Hippocampal formation (tissue), 2 donors: ENCODE data around the gene GABRA5.
"Not testable (repeated sequence)": the region's sequence is repeated elsewhere in the genome, so short reads cannot be mapped to it uniquely, and the experiment has no call there.

Experiments used
- DNase-seq, 2 donors: peaks; one replicate each; lab custom pipeline; 2025; lab: John Stamatoyannopoulos, UW

GABRA5 gene

GRCh38 chr15:26877831-26878230 lies 11.0 kb downstream of the GABRA5 start:
- DNase-seq = no peak

- DNase-seq = no peak
Observed at GRCh38 chr15:26879706-26880105, 12.8 kb downstream of the GABRA5 start.

DNA sequence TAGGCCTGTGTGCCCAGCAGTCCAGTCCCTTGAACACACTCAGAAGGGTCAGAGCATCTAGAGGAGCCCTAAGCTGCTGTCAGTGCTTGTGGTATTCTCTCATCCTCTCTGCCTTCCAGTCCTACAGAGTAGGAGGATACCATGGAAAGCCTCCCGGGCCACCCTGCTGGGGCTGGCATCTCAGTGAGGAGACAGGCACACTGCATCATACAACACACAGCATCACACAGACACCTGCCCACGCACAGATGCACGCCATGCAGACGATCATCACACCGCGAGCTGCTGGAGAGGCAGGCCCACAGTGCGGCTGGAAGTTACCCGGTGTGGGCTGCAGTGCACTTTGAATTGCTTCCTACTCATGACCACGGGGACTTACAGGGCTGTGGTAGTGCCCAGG lies 15.2 kb downstream of the GABRA5 start:
- DNase-seq = peak in 1 of 2 donors; percentile 36

DNA sequence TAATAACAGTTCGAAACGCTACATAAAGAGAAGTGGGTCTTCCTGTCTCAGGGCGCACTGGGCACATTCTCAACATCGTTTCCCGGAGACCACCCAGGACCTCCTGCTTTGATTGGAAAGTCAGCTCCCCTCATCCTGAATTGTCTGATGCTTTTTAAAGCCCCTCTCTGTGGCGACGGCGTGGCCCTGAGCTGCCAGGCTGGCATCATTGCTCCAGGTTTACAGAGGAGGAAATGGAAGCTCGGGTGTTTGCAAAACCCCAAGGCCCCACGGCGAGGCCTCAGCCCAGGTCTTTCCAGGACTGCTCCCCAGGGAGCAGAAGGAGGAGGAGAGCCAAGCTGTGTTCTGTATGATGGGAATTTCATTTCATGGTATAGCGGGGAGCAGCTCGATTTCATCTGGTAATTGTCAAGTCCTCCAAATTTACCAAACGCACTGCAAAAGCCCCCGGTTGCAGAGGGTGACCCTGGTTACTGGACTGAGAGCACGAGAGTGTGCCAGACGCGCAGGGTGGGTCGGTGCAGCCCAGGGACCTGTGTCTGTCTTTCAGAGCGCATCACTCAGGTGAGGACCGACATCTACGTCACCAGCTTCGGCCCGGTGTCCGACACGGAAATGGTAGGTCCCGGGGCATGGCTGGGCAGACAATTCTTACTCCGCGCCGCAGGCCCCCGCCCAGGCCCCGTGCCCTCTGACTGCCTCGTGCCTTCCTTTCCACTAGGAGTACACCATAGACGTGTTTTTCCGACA lies 15.9 kb downstream of the GABRA5 start:
- DNase-seq = no peak

GRCh38 chr15:26883466-26883865 lies 16.6 kb downstream of the GABRA5 start:
- no peak for DNase-seq

GRCh38 chr15:26886566-26886965 lies 19.7 kb downstream of the GABRA5 start:
- DNase-seq = peak in 1 of 2 donors; percentile 29

DNA sequence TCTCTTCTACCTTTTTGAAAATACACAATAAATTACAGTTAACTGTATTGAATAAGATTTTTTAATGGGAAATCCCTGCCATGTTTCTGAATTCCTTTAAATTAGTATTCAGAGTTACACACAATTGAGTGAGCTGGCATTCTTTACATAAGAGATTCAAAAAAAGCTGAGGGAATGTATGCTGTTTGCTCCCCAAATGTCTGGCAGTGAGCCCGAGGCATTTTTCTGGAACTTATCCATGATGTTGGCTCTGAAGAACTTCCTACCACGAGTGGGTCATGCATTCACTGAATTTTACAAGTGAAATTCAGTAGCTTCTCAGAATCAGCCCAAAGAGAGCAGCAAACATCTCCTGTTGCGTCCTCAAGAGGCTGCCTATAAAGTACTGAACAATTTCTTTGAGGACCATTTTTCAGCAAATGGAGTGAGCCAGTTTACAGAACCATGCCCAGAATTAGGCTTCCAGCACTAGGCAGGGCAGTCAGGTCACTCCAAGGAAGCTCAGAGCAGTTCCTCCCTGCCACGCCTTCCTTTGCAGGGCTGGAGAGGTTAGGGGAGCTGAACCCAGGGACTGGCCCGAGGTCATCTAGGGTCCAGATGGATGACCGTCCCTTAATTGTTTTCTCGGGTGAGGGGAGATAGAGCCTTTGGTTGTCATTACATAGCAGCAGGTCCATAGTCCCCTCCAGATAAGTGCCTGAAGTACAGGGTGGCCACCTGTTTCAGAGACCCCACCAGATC lies 21.2 kb downstream of the GABRA5 start:
- no peak for DNase-seq

GRCh38 chr15:26888761-26889160 lies 21.9 kb downstream of the GABRA5 start:
- no peak for DNase-seq

GRCh38 chr15:26889298-26889898 lies 22.5 kb downstream of the GABRA5 start:
- DNase-seq = peak; percentile 49 to 73

DNA sequence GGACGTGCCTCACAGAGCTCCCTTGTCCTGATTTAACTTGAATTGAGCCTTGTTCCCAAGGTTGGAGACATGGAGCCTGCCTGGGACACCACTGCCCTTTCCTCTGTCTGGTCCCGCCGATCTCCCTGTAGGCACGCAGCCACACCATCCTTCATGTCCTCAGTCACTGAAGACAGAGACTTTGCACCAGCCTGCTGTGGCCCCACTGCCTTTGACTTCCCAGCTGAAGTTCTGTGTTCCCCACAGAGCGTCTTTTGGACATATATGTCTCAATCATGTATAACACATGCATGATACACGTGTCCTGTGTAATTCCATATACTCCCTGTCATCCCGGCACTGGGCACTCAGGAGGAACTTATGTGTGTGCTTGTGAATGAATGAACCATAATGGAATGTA lies 23.6 kb downstream of the GABRA5 start:
- DNase-seq = no peak

GRCh38 chr15:26890988-26891387 lies 24.1 kb downstream of the GABRA5 start:
- DNase-seq = no peak

DNA sequence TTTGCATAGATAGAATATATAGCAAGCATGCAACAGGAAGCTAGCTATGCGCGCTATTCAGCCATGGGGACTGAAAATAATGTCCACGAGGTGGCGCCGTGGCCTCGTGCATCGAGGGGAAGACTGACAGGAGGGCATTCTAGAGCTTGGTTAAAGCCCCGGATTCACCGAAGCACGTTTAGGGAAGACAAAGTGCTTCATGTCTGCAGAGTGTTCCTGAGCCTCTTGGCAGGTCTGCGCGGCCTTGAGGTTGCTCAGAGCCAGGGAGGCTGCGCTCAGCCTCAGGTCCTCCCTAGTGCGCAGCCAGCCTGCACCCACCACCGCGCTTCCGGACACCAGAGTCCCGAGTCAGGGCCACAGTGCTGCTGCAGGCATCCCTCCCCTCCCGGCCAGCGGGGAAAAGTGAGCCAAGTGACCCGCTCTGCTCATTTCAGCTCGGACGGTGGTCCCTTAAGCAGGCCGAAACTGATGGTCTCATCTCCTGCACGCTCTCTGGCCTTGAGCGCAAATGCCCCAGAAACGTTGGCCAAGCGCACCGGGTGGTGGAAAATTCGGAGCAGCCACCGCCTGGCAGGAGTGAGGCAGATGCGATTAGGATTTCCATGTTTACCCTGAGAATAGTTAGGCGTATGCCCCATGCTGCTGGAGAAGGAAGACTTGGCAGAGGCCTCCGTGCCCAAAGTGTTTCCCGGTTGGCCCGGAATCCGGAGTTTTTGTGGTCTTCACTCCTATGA lies 24.8 kb downstream of the GABRA5 start:
- peak; percentile 55 to 72 for DNase-seq

GRCh38 chr15:26892182-26892518 lies 25.3 kb downstream of the GABRA5 start:
- no peak for DNase-seq

DNA sequence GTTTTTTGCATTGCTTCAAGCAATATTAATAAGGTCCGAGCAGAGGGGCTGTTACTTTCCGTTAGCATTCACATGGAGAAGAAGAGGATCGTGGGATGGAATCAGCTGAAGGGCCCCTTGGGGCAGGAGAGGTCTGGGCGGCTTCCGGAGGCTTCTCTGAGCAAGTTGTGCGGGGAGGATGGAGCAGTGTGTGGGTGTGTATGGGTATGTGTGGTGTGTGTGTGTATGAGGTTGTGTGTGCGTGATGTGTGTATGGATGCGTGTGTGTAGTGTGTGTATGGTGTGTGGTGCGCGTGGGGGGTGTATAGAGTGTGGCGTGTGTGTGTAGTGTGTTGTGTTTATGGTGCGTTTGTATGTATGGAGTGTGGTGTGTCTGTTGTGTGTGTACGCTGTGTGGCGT lies 25.8 kb downstream of the GABRA5 start:
- DNase-seq = no peak

- no peak for DNase-seq
Observed at GRCh38 chr15:26893351-26894065, 26.6 kb downstream of the GABRA5 start.

GRCh38 chr15:26894181-26894580 lies 27.3 kb downstream of the GABRA5 start:
- no peak for DNase-seq

DNA sequence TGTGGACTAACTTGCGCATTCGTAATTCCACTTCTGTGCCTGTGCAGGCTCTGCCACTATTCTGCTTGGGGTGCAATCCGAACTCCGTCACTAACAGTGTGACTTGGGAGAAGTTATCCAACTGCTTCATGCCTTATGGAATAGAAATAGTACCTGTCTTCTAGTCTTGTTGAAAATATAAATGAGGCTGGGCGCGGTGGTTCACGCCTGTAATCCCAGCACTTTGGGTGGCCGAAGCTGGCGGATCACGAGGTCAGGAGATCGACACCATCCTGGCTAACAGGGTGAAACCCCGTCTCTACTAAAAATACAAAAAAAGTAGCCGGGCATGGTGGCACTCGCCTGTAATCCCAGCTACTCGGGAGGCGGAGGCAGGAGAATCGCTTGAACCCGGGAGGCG lies 28.5 kb downstream of the GABRA5 start:
- not testable (repeated sequence) for DNase-seq

GRCh38 chr15:26899658-26900057 lies 32.8 kb downstream of the GABRA5 start:
- DNase-seq = no peak

DNA sequence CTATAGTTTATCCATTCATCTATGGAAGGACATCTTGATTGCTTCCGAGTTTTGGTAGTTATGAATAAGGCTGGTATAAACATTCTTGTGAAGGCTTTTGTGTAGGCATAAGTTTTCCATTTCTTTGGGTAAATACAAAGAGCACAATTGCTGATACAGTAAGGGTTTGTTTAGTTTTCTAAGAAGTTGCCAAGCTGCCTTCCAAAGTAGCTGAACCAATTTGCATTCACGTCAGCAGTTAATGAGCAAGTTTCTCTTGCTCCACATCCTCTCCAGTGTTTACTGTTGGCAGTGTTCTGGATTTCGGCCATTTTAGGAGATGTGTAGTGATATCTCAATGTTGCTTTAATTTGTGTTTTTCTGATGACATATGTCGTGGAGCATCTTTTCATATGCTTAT lies 34.2 kb downstream of the GABRA5 start:
- no peak for DNase-seq

GRCh38 chr15:26910715-26911114 lies 43.9 kb downstream of the GABRA5 start:
- no peak for DNase-seq

DNA sequence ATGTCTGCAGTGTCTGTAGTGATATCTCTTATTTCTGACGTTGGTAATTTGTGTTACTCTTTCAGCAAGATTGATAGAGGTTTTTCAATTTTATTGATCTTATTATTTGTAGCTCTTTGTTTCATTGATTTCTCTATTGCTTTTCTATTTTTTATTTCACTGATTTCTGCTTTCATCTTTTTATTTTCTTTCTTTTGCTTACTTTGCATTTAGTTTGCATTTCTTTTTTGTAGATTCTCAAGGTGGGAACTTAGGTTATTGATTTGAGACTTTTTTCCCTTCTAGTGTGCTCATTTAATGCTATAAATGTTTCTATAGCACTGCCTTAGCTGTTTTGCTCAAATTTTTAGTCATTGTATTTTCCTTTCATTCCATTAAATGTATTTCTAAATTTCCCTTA lies 54.6 kb downstream of the GABRA5 start:
- no peak for DNase-seq

DNA sequence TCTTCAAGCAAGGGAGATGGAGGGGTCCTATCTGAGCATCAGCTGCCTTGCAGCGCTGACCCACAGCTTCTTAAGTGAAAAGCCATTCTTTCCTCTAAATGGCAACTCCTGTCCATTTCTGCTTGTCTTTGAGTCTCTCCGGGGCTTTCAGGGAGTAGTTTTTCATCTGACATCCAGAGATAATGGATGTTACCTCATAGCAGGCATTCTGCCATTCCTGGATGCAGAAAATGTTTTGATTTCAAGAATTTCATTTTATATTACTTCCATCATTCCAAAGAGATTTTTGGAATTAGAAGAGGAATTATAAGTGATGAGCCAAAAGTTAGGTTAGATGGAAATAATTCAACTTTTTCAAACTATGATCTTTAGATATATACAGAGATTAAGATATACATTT lies 59.2 kb downstream of the GABRA5 start:
- DNase-seq = no peak
